OCI-M1 (cell line): ENCODE results near the gene IL17B.

Source experiments
- DNase-seq: peaks from one replicate; lab custom pipeline; 2025; lab: John Stamatoyannopoulos, UW

Gene IL17B

GRCh38 chr5:149376711-149377447, 2.2 kb downstream of the IL17B start:
- DNase-seq = no peak

GRCh38 chr5:149376104-149376503, 3.0 kb downstream of the IL17B start:
- DNase-seq = no peak

- DNase-seq = no peak
These were observed 3.7 kb downstream of the IL17B start for GRCh38 chr5:149375434-149375833.

- DNase-seq = no peak
These were observed 4.3 kb downstream of the IL17B start for GRCh38 chr5:149374801-149375200.

- DNase-seq = no peak
These were observed 4.8 kb downstream of the IL17B start for GRCh38 chr5:149374303-149374702.

- DNase-seq = no peak
These were observed 6.2 kb downstream of the IL17B start for GRCh38 chr5:149372932-149373331.

- DNase-seq = no peak
These were observed 6.9 kb downstream of the IL17B start for GRCh38 chr5:149372076-149372795.

- DNase-seq = peak; percentile 74
These were observed 7.7 kb downstream of the IL17B start for GRCh38 chr5:149371296-149371962.

GRCh38 chr5:149370878-149371277, 8.2 kb downstream of the IL17B start:
- no peak for DNase-seq

GRCh38 chr5:149367972-149368645, 11.0 kb downstream of the IL17B start:
- DNase-seq = no peak

GRCh38 chr5:149367249-149367971, 11.7 kb downstream of the IL17B start:
- peak; percentile 92 for DNase-seq

- peak; percentile 48 for DNase-seq
These were observed 12.8 kb downstream of the IL17B start for GRCh38 chr5:149366169-149366729.

- DNase-seq = no peak
These were observed 13.7 kb downstream of the IL17B start for GRCh38 chr5:149365418-149365817.

- no peak for DNase-seq
These were observed 14.4 kb downstream of the IL17B start for GRCh38 chr5:149364719-149365118.

GRCh38 chr5:149363936-149364335, 15.2 kb downstream of the IL17B start:
- DNase-seq = no peak

- peak; percentile 58 for DNase-seq
These were observed 15.7 kb downstream of the IL17B start for GRCh38 chr5:149363358-149363757.

- no peak for DNase-seq
These were observed 16.6 kb downstream of the IL17B start for GRCh38 chr5:149362541-149362940.

GRCh38 chr5:149360272-149360671, 18.8 kb downstream of the IL17B start:
- DNase-seq = no peak

GRCh38 chr5:149358868-149359495, 20.1 kb downstream of the IL17B start:
- DNase-seq = no peak

- peak; percentile 35 for DNase-seq
These were observed 20.8 kb downstream of the IL17B start for GRCh38 chr5:149358294-149358651.
